Measurements from ENCODE around the gene COA8.

The COA8 gene

GRCh38 chr14:103545915-103546651 is 16.7 kb upstream of the COA8 start:
- Histone ChIP-seq H2BK15ac (ENCODE audit: low read depth, poor library complexity, severe bottlenecking) (no peak overlapping the region), H3K4me1 (ENCODE audit: control insufficient read depth, insufficient read depth, low read depth, low read length) (peaks cover 54% of the 10 kb centered on the region), H3K9me3 (ENCODE audit: control insufficient read depth, low read length) (no peaks in the 10 kb centered on the region), H2BK5ac (ENCODE audit: low read depth, low read length, poor library complexity, severe bottlenecking) (no peak overlapping the region), H2AFZ (ENCODE audit: low read depth, low read length) (no peak overlapping the region), H3K9ac (ENCODE audit: low read length) (no peak overlapping the region), H3K79me1 (replicated peaks; ENCODE audit: low read length, poor library complexity, severe bottlenecking) (peaks cover 15% of the 10 kb centered on the region), H3K27me3 (ENCODE audit: control insufficient read depth in 1 of 2, insufficient read depth in 1 of 2, low read length in 2 of 2) (no peaks in the 10 kb centered on the region), H4K91ac (ENCODE audit: low read length) (no peak overlapping the region), H2BK120ac (ENCODE audit: low read depth, low read length) (no peak overlapping the region), H3K4ac (ENCODE audit: low read depth in 1 of 2, low read length in 2 of 2) (no peak overlapping the region), H2BK12ac (ENCODE audit: low read length in 2 of 2) (no peak overlapping the region), H4K8ac (ENCODE audit: low read length) (no peak overlapping the region), H3K27ac (ENCODE audit: low read length, poor library complexity, severe bottlenecking) (no peak overlapping the region), H2AK5ac (ENCODE audit: low read length, severe bottlenecking) (no peak overlapping the region), H3K14ac (ENCODE audit: low read length in 2 of 2) (no peak overlapping the region), H3K4me3 (ENCODE audit: insufficient read depth in 1 of 2, low read depth in 1 of 2, low read length in 2 of 2) (no peak overlapping the region), H3K4me2 (ENCODE audit: low read length, poor library complexity, severe bottlenecking) (no peak overlapping the region), H3K18ac (ENCODE audit: low read depth in 1 of 2, low read length in 2 of 2) (no peak overlapping the region), H3K36me3 (ENCODE audit: control insufficient read depth in 1 of 2, insufficient read depth in 2 of 2, low read depth in 1 of 2, low read length in 2 of 2) (peaks cover 0 to 10% of the 10 kb centered on the region in 2 experiments), H3K23ac (ENCODE audit: low read length in 2 of 2) (no peak overlapping the region)
- 81% methylated on average over 27 of the region's 27 CpGs for WGBS
- no peak for DNase-seq

- Histone ChIP-seq H3K27me3 (ENCODE audit: control insufficient read depth in 1 of 2, insufficient read depth in 1 of 2, low read length in 2 of 2) (no peaks in the 10 kb centered on the region), H3K27ac (ENCODE audit: low read length, poor library complexity, severe bottlenecking) (no peak overlapping the region), H3K4me3 (ENCODE audit: insufficient read depth in 1 of 2, low read depth in 1 of 2, low read length in 2 of 2) (no peak overlapping the region), H3K4ac (ENCODE audit: low read depth in 1 of 2, low read length in 2 of 2) (no peak overlapping the region), H4K8ac (ENCODE audit: low read length) (no peak overlapping the region), H3K4me1 (ENCODE audit: control insufficient read depth, insufficient read depth, low read depth, low read length) (peaks cover 54% of the 10 kb centered on the region), H2BK15ac (ENCODE audit: low read depth, poor library complexity, severe bottlenecking) (no peak overlapping the region), H3K23ac (ENCODE audit: low read length in 2 of 2) (no peak overlapping the region), H3K14ac (ENCODE audit: low read length in 2 of 2) (no peak overlapping the region), H3K9me3 (ENCODE audit: control insufficient read depth, low read length) (no peaks in the 10 kb centered on the region), H2AFZ (ENCODE audit: low read depth, low read length) (no peak overlapping the region), H2BK12ac (ENCODE audit: low read length in 2 of 2) (no peak overlapping the region), H3K18ac (ENCODE audit: low read depth in 1 of 2, low read length in 2 of 2) (no peak overlapping the region), H2AK5ac (ENCODE audit: low read length, severe bottlenecking) (peak overlapping the region; percentile 23), H3K4me2 (ENCODE audit: low read length, poor library complexity, severe bottlenecking) (no peak overlapping the region), H3K9ac (ENCODE audit: low read length) (no peak overlapping the region), H3K79me1 (replicated peaks; ENCODE audit: low read length, poor library complexity, severe bottlenecking) (peaks cover 15% of the 10 kb centered on the region), H2BK120ac (ENCODE audit: low read depth, low read length) (no peak overlapping the region), H2BK5ac (ENCODE audit: low read depth, low read length, poor library complexity, severe bottlenecking) (no peak overlapping the region), H4K91ac (ENCODE audit: low read length) (no peak overlapping the region), H3K36me3 (ENCODE audit: control insufficient read depth in 1 of 2, insufficient read depth in 2 of 2, low read depth in 1 of 2, low read length in 2 of 2) (peaks cover 0 to 10% of the 10 kb centered on the region in 2 experiments)
- peak; percentile 46 for DNase-seq
- 22% methylated on average over 21 of the region's 21 CpGs for WGBS
These were observed 15.9 kb upstream of the COA8 start for GRCh38 chr14:103546652-103547454.

GRCh38 chr14:103547455-103547940 is 15.3 kb upstream of the COA8 start:
- Histone ChIP-seq H3K4me3 (ENCODE audit: insufficient read depth in 1 of 2, low read depth in 1 of 2, low read length in 2 of 2) (no peak overlapping the region), H3K18ac (ENCODE audit: low read depth in 1 of 2, low read length in 2 of 2) (no peak overlapping the region), H3K23ac (ENCODE audit: low read length in 2 of 2) (no peak overlapping the region), H2BK12ac (ENCODE audit: low read length in 2 of 2) (no peak overlapping the region), H3K4ac (ENCODE audit: low read depth in 1 of 2, low read length in 2 of 2) (no peak overlapping the region), H3K27me3 (ENCODE audit: control insufficient read depth in 1 of 2, insufficient read depth in 1 of 2, low read length in 2 of 2) (no peaks in the 10 kb centered on the region), H2BK15ac (ENCODE audit: low read depth, poor library complexity, severe bottlenecking) (no peak overlapping the region), H3K14ac (ENCODE audit: low read length in 2 of 2) (no peak overlapping the region), H3K27ac (ENCODE audit: low read length, poor library complexity, severe bottlenecking) (no peak overlapping the region), H2AFZ (ENCODE audit: low read depth, low read length) (no peak overlapping the region), H3K79me1 (replicated peaks; ENCODE audit: low read length, poor library complexity, severe bottlenecking) (peaks cover 15% of the 10 kb centered on the region), H3K9me3 (ENCODE audit: control insufficient read depth, low read length) (no peaks in the 10 kb centered on the region), H4K8ac (ENCODE audit: low read length) (no peak overlapping the region), H3K4me1 (ENCODE audit: control insufficient read depth, insufficient read depth, low read depth, low read length) (peaks cover 53% of the 10 kb centered on the region), H2BK5ac (ENCODE audit: low read depth, low read length, poor library complexity, severe bottlenecking) (no peak overlapping the region), H3K36me3 (ENCODE audit: control insufficient read depth in 1 of 2, insufficient read depth in 2 of 2, low read depth in 1 of 2, low read length in 2 of 2) (peaks cover 0 to 10% of the 10 kb centered on the region in 2 experiments), H2BK120ac (ENCODE audit: low read depth, low read length) (no peak overlapping the region), H2AK5ac (ENCODE audit: low read length, severe bottlenecking) (no peak overlapping the region), H4K91ac (ENCODE audit: low read length) (no peak overlapping the region), H3K9ac (ENCODE audit: low read length) (no peak overlapping the region), H3K4me2 (ENCODE audit: low read length, poor library complexity, severe bottlenecking) (no peak overlapping the region)
- no peak for DNase-seq
- 83% methylated on average over 10 of the region's 11 CpGs for WGBS

- Histone ChIP-seq H3K23ac (ENCODE audit: low read length in 2 of 2) (no peak overlapping the region), H3K18ac (ENCODE audit: low read depth in 1 of 2, low read length in 2 of 2) (no peak overlapping the region), H2BK12ac (ENCODE audit: low read length in 2 of 2) (no peak overlapping the region), H3K27ac (ENCODE audit: low read length, poor library complexity, severe bottlenecking) (no peak overlapping the region), H3K4me2 (ENCODE audit: low read length, poor library complexity, severe bottlenecking) (no peak overlapping the region), H3K9me3 (ENCODE audit: control insufficient read depth, low read length) (no peaks in the 10 kb centered on the region), H3K36me3 (ENCODE audit: control insufficient read depth in 1 of 2, insufficient read depth in 2 of 2, low read depth in 1 of 2, low read length in 2 of 2) (peaks cover 0 to 10% of the 10 kb centered on the region in 2 experiments), H3K27me3 (ENCODE audit: control insufficient read depth in 1 of 2, insufficient read depth in 1 of 2, low read length in 2 of 2) (no peaks in the 10 kb centered on the region), H2BK120ac (ENCODE audit: low read depth, low read length) (no peak overlapping the region), H3K4me1 (ENCODE audit: control insufficient read depth, insufficient read depth, low read depth, low read length) (peaks cover 52% of the 10 kb centered on the region), H2AFZ (ENCODE audit: low read depth, low read length) (no peak overlapping the region), H3K79me1 (replicated peaks; ENCODE audit: low read length, poor library complexity, severe bottlenecking) (peaks cover 15% of the 10 kb centered on the region), H3K4me3 (ENCODE audit: insufficient read depth in 1 of 2, low read depth in 1 of 2, low read length in 2 of 2) (no peak overlapping the region), H2BK5ac (ENCODE audit: low read depth, low read length, poor library complexity, severe bottlenecking) (no peak overlapping the region), H2AK5ac (ENCODE audit: low read length, severe bottlenecking) (no peak overlapping the region), H3K14ac (ENCODE audit: low read length in 2 of 2) (no peak overlapping the region), H3K9ac (ENCODE audit: low read length) (no peak overlapping the region), H4K8ac (ENCODE audit: low read length) (no peak overlapping the region), H3K4ac (ENCODE audit: low read depth in 1 of 2, low read length in 2 of 2) (no peak overlapping the region), H2BK15ac (ENCODE audit: low read depth, poor library complexity, severe bottlenecking) (no peak overlapping the region), H4K91ac (ENCODE audit: low read length) (no peak overlapping the region)
- WGBS: 87% methylated on average over 18 of the region's 18 CpGs
- DNase-seq: no peak
These were observed 14.8 kb upstream of the COA8 start for GRCh38 chr14:103547941-103548462.

Measured in mesenchymal stem cell (in vitro differentiated cells and primary cell).